GM13976 (cell line): Measurements from ENCODE around the gene SRRD.

ENCODE experiments used
- DNase-seq: peaks from one replicate; pipeline ENCODE4 v3.0.0; 2012; ENCODE audit warnings: low spot score
- in situ Hi-C: fragments of 300-500 bp; cut with MboI; formaldehyde crosslinking; loops from one replicate; pipeline ENCODE4 v1.12.0; 2022; ENCODE audit warnings: low sequenced_read_pairs, mixed read lengths, inconsistent platforms; ENCODE audit not compliant: unreplicated experiment
- TF ChIP-seq, protein P1 (sequence below): IDR thresholded peaks from 2 replicates; pipeline ENCODE4 v1.5.1; 2012; ENCODE audit warnings: borderline replicate concordance, mild to moderate bottlenecking; ENCODE audit not compliant: insufficient read depth; ENCODE audit errors: extremely low read depth, missing control alignments, control extremely low read depth

SRRD gene

DNA sequence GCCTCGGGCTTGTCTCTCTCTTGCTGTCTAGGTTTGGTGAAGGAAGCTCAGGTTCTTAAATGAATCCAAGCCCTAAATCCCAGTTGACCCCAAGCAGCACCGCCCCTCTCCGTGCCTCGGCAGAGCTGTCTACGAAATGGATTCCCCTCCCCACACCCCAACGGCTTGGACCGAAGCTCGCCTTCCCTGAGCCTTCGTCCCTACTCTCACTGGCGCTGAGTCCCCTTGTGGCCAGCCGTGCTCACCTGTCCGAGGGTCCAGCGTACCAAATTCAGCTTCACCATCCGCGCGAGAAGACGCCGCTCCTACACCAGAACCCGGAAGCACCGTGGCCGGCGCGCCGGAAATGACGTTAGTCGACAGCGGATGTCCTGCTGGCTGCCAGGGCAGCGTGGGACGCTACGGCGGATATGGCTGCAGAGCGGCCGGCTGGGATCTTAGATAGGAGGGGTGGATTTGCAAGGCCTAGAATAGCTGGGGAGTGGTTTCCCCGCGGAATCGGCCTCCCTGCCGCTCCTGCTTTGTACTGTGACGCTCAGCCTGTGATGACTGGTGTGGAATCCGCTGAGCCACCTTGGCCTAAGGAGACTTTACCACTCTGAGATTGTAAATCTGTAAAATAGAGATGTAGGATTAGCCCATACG is 28.6 kb downstream of the SRRD start, which contains the start of gene TFIP11:
Gene TFIP11, minus strand, starts transcription at position 325 of the 645 bp plus-strand sequence. CDS start 2,201 bp downstream, outside the sequence.
- peak; percentile 97 for DNase-seq
- TF ChIP-seq, protein P1, sequence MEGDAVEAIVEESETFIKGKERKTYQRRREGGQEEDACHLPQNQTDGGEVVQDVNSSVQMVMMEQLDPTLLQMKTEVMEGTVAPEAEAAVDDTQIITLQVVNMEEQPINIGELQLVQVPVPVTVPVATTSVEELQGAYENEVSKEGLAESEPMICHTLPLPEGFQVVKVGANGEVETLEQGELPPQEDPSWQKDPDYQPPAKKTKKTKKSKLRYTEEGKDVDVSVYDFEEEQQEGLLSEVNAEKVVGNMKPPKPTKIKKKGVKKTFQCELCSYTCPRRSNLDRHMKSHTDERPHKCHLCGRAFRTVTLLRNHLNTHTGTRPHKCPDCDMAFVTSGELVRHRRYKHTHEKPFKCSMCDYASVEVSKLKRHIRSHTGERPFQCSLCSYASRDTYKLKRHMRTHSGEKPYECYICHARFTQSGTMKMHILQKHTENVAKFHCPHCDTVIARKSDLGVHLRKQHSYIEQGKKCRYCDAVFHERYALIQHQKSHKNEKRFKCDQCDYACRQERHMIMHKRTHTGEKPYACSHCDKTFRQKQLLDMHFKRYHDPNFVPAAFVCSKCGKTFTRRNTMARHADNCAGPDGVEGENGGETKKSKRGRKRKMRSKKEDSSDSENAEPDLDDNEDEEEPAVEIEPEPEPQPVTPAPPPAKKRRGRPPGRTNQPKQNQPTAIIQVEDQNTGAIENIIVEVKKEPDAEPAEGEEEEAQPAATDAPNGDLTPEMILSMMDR = no peak
- in situ Hi-C loops = no loop called here

DNA sequence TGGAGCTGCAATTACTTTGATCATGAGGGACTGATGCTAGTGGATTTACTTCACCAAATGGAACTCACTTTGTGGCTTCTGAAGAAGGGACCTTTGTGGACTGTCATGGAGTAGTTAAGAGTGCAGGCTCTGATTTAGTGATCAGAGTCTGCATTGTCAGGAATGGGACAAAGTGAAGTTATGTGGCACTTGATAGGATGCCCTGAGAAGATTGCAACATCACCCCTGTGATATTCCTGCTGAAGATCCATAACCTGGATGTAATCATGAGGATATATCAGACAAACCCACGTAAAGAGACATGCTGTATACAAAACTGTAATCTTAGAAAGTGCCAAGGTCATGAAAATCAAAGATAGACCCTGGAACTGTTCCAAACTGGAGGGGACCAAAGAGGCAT is 30.2 kb downstream of the SRRD start:
- DNase-seq = no peak
- TF ChIP-seq, protein P1 = no peak
- in situ Hi-C loops = no loop called here

DNA sequence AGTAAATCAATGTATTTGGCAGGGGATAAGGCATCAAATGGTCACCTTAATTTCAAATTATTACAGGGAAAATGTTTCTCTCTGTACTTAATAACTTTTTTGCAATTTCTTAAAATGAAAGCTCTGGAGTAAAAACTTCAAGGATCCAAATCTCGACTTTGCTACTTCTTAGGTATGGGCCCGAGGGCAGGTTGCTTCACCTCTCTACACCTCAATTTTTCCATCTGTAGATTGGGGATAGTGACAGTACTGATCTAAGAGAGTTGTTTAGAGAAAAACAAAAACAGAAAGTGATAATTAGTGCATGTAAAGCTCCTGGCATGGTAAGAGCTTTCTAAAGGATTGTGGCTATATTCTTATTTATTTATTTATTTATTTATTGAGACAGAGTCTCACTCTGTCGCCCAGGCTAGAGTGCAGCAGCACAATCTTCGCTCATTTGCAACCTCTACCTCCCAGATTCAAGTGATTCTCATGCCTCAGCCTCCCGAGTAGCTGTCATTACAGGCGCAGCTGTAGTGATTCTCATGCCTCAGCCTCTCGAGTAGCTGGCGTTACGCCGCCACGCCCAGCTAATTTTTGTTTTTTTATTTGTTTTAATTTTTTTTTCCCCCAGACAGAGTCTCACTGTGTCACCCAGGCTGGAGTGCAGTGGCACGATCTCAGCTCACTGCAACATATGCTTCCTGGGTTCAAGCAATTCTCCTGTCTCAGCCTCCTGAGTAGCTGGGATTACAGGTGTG is 30.9 kb downstream of the SRRD start:
- no peak for DNase-seq
- in situ Hi-C loops = no loop called here
- TF ChIP-seq, protein P1 = no peak

DNA sequence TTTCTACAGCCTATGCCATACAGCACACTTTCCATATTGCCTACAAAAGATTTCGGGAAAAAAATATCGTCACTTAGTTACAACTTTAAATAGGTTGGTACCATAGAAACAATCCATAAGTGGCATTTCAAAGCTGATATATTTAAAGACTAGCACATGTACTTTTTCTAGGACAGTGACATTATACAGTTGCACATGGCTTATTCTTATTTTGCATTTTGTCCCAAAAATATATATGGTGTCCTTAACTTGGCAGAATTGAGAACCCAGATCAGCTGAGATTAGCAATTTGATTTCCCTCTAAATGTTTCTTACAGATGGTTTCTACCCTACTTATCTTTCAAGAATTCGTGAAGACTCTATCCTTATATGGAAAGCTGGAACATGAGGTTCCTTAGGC is 32.3 kb downstream of the SRRD start:
- TF ChIP-seq, protein P1 = no peak
- DNase-seq = no peak
- in situ Hi-C loops = no loop called here

DNA sequence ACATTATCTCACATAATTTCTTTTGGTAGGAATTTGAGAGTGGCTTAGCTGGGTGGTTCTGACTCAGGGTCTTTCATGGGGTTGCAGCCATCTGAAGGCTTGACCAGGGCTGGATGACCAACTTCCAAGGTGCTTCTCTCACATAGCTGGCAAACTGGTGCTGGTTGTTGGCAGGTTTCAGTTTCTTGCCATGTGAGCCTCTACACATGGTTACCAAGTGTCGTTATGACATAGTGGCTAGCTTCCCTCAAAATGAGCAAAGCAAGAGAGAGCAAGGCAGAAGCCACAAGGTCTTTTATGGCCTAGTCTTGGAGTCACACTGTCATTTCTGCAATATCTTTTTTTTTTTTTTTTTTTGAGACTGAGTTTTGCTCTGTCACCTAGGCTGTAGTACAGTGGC is 32.8 kb downstream of the SRRD start:
- TF ChIP-seq, protein P1 = no peak
- DNase-seq = no peak
- in situ Hi-C loops = no loop called here

DNA sequence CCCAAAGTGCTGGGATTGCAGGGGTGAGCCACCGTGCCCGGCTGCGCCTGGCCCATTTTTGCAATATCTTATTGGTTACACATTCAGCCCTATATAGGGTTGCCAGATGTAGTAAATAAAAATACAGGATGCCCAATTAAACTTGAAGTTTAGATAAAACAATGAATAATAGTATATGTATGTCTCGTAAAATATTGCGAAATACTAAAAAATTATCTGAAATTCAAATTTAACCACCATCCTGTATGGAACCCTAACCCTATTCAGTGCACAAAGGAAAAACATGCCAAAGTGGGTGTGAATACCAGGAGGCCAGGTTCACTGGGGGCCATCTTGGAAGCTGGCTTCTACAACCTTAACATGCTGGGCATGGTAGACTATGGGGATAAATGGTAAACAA is 33.8 kb downstream of the SRRD start:
- in situ Hi-C loops = no loop called here
- no peak for DNase-seq
- TF ChIP-seq, protein P1 = no peak
